Esophagus muscularis mucosa (tissue), 4 donors: ENCODE results near the gene PTPRN2. TPM values are rescaled to one million over a fixed set of nuclear protein-coding genes. Genes with fewer than 3 reads are reported as not detected.

Source experiments
- DNase-seq: peaks from one replicate; pipeline ENCODE4 v3.0.0-alpha.2; 2017; ENCODE audit errors: extremely low spot score
- H3K27ac ChIP-seq, 4 donors: fragments of 200-600 bp; sonication (generic); replicated peaks in 1 of 4; 1 replicate in 3 of 4; 2 replicates in 1 of 4; pipeline ENCODE4 v1.5.1; 2016 to 2019; ENCODE audit warnings: mild to moderate bottlenecking in 1 of 4
- H3K27me3 ChIP-seq, 4 donors: fragments of 200-600 bp; sonication (generic); one replicate each; pipeline versions ENCODE4 v1.5.1 to v1.6.0; 2016 to 2019
- H3K36me3 ChIP-seq, 4 donors: fragments of 200-600 bp; sonication (generic); one replicate each; pipeline ENCODE4 v1.5.1; 2016 to 2019
- H3K4me1 ChIP-seq, 4 donors: fragments of 200-600 bp; sonication (generic); one replicate each; pipeline ENCODE4 v1.5.1; 2016 to 2019
- H3K4me3 ChIP-seq, 4 donors: fragments of 200-600 bp; sonication (generic); 1 replicate in 2 of 4; 2 replicates in 2 of 4; pipeline ENCODE4 v1.5.1; 2016 to 2019; ENCODE audit warnings: mild to moderate bottlenecking in 4 of 4, moderate library complexity in 1 of 4
- H3K9me3 ChIP-seq, 4 donors: fragments of 200-600 bp; sonication (generic); 1 replicate in 3 of 4; 2 replicates in 1 of 4; pipeline ENCODE4 v1.5.1; 2016 to 2019
- CTCF ChIP-seq, 3 experiments: fragments of 200-600 bp in 2 of 3; fragments of 450-650 bp in 1 of 3; sonication (generic) in 2 of 3; IDR thresholded peaks; one replicate each; pipeline ENCODE4 v1.5.1; 2017 to 2019; ENCODE audit warnings: antibody characterized with exemption in 3 of 3, mild to moderate bottlenecking in 2 of 3, moderate library complexity in 1 of 3
- EP300 ChIP-seq: sonication (generic); formaldehyde crosslinking; IDR thresholded peaks from one replicate; pipeline ENCODE4 v1.6.1; 2017; ENCODE audit warnings: antibody characterized with exemption
- POLR2A ChIP-seq: fragments of 450-650 bp; IDR thresholded peaks from one replicate; pipeline ENCODE4 v1.6.1; 2017; ENCODE audit warnings: antibody characterized with exemption, moderate library complexity, mild to moderate bottlenecking, low read depth
- POLR2AphosphoS5 ChIP-seq, 2 donors: sonication (generic); formaldehyde crosslinking; IDR thresholded peaks; one replicate each; pipeline ENCODE4 v1.6.1; 2017; ENCODE audit warnings: antibody characterized with exemption in 2 of 2
- WGBS: methylation state at CpG from one replicate; pipeline ENCODE4 v1.1.5; 2018; 5-methylcytosine and 5-hydroxymethylcytosine counted together
- intact Hi-C: fragments of 100-400 bp; cut with DNase I; formaldehyde crosslinking; loops from one replicate; pipeline ENCODE4 v1.15.1; 2023
- total RNA-seq, 4 donors: library from RNA; depleted of rRNA; stranded (reverse); fragments of >200 nt; gene quantifications; one replicate each; pipeline versions ENCODE4 v1.1.0 to v1.2.1, GENCODE V29; 2016

PTPRN2 gene
- total RNA-seq, 4 donors from 2014 or later, result 2.1 to 3.1 (median 3.1) TPM

DNA sequence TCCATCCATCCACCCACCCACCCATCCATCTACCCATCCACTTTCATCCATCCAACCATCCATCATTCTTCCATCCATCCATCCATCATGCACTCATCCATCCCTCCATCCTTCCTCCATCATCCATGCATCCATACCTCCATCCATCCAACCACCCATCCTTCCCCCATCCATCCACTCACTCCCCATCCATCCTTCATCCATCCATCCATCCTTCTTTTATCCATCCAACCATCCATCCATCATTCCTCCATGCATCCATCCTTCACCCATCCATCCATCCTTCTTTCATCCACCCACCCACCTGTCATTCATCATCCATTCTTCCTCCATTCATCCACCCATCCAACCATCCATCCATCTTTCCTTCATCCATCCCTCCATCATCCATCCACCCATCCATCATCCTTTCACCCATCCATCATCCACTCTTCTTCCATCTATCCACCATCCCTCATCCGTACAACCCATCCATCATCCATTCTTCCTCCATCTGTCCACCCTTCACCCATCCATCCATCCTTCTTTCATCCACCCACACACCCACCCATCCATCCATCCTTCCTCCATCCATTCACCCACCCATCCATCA is 822.6 kb downstream of the PTPRN2 start:
- no peaks in the 10 kb centered on the region for H3K36me3 ChIP-seq
- H3K9me3 ChIP-seq, result peaks cover 0 to 17% (median 8%) of the 10 kb centered on the region in 4 donors
- no peak overlapping the region for H3K4me3 ChIP-seq
- peaks cover 0 to 12% (median 0%) of the 10 kb centered on the region in 4 donors for H3K27me3 ChIP-seq
- H3K4me1 ChIP-seq, result no peaks in the 10 kb centered on the region
- no peak for TF ChIP-seq POLR2AphosphoS5 (IDR thresholded peaks at IDR 0.05)
- no peak for TF ChIP-seq EP300
- H3K27ac ChIP-seq, result no peak overlapping the region
- intact Hi-C loops, result no loop called here
- WGBS, result 89% methylated on average over 1 of the region's 1 CpG
- no peak for DNase-seq

DNA sequence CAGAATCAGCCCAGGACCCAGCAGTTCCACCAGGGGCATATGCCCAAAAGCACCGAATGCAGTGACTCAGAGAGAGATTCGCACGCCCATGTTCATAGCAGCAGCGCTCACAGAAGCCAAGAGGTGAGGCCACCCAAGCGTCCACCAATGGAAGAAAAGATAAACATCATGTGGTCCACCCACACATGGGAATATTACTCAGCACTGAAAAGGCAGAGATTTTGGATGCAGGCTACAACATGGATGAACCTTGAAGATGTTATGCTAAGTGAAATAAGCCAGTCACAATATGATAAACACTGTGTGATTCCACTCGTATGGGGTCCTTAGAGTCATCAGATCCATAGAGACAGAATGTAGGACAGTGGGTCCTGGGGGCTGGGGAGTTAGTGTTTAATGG is 823.4 kb downstream of the PTPRN2 start:
- WGBS, result 94% methylated on average over 6 of the region's 6 CpGs
- no peak overlapping the region for H3K27ac ChIP-seq
- peaks cover 0 to 17% (median 8%) of the 10 kb centered on the region in 4 donors for H3K9me3 ChIP-seq
- intact Hi-C loops, result no loop called here
- H3K4me3 ChIP-seq, result no peak overlapping the region
- no peaks in the 10 kb centered on the region for H3K4me1 ChIP-seq
- no peak for TF ChIP-seq POLR2AphosphoS5 (IDR thresholded peaks at IDR 0.05)
- no peak for TF ChIP-seq EP300
- no peak for DNase-seq
- peaks cover 0 to 6% (median 0%) of the 10 kb centered on the region in 4 donors for H3K27me3 ChIP-seq
- H3K36me3 ChIP-seq, result no peaks in the 10 kb centered on the region

DNA sequence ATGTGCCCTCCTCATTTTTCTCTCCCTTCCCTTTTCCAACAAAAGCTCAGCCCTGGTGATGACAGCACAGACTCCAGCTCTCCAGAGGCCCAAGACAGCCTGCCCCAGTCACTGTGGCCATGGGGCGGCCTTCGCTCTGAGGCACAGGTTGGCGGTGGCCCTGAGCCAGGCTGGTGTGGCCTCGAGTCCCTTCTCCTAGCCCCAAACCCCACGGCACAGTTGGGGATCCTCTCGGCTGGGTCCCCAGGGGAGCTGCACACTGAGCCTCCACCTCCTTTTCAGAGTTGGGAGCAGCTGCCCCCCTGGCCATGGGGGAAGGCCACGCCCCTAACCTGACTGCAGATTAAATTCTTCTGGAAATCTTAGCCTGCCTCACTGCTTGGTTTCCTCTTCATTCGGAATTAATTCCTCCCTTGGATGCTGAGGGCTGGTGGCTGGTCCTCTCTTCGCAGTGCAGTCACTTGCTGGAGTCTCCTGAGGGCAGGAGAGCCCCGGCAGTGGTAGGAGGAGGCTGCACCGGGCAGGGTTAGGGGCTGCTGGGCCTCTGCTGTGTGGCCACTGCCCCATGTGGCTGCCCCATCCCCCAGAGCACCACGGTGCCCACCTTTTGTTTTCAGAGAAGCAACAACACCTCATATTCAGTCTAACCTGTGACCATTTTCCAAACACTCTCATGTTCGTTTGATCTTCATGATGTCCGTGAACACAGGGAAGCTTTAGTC is 824.2 kb downstream of the PTPRN2 start:
- Histone ChIP-seq H3K9me3 (peaks cover 0 to 17% (median 8%) of the 10 kb centered on the region in 4 donors), H3K27me3 (peaks cover 0 to 5% (median 0%) of the 10 kb centered on the region in 4 donors), H3K27ac (no peak overlapping the region), H3K4me1 (no peaks in the 10 kb centered on the region), H3K4me3 (no peak overlapping the region), H3K36me3 (no peaks in the 10 kb centered on the region)
- DNase-seq, result no peak
- intact Hi-C loops, result no loop called here
- WGBS, result 73% methylated on average over 7 of the region's 14 CpGs
- TF ChIP-seq POLR2AphosphoS5 (IDR thresholded peaks at IDR 0.05) (no peak), EP300 (no peak), CTCF (IDR thresholded peaks at IDR 0.05) (no peak), POLR2A (no peak)

- intact Hi-C loops, result no loop called here
- no peak overlapping the region for H3K4me3 ChIP-seq
- no peak overlapping the region for H3K27ac ChIP-seq
- peaks cover 0 to 17% (median 8%) of the 10 kb centered on the region in 4 donors for H3K9me3 ChIP-seq
- TF ChIP-seq EP300 (no peak), CTCF (IDR thresholded peaks at IDR 0.05) (no peak), POLR2AphosphoS5 (IDR thresholded peaks at IDR 0.05) (no peak), POLR2A (no peak)
- H3K27me3 ChIP-seq, result no peaks in the 10 kb centered on the region
- no peaks in the 10 kb centered on the region for H3K36me3 ChIP-seq
- DNase-seq, result no peak
- H3K4me1 ChIP-seq, result no peaks in the 10 kb centered on the region
- WGBS, result 96% methylated on average over 13 of the region's 13 CpGs
Observed at GRCh38 chr7:157762824-157763223, 824.8 kb downstream of the PTPRN2 start.

- intact Hi-C loops, result no loop called here
- Histone ChIP-seq H3K27ac (no peak overlapping the region), H3K36me3 (no peaks in the 10 kb centered on the region), H3K9me3 (peaks cover 0 to 17% (median 8%) of the 10 kb centered on the region in 4 donors), H3K4me3 (no peak overlapping the region), H3K4me1 (no peaks in the 10 kb centered on the region), H3K27me3 (no peaks in the 10 kb centered on the region)
- 61% methylated on average over 15 of the region's 17 CpGs for WGBS
- DNase-seq, result no peak
- TF ChIP-seq POLR2AphosphoS5 (IDR thresholded peaks at IDR 0.05) (no peak), POLR2A (no peak), CTCF (IDR thresholded peaks at IDR 0.05) (no peak), EP300 (no peak)
Observed at GRCh38 chr7:157760004-157760730, 827.5 kb downstream of the PTPRN2 start.
